Left forelimb (tissue), 1 donor: ENCODE data around the gene CYFIP2.
A peak's percentile ranks its signal among the peaks of the same experiment; 100 is the strongest.
"Not testable (repeated sequence)": the region's sequence is repeated elsewhere in the genome, so short reads cannot be mapped to it uniquely, and the experiment has no call there.

ENCODE experiments used
- DNase-seq: peaks from one replicate; pipeline ENCODE4 v3.0.0-alpha.2; 2018; ENCODE audit warnings: low spot score

The CYFIP2 gene

DNA sequence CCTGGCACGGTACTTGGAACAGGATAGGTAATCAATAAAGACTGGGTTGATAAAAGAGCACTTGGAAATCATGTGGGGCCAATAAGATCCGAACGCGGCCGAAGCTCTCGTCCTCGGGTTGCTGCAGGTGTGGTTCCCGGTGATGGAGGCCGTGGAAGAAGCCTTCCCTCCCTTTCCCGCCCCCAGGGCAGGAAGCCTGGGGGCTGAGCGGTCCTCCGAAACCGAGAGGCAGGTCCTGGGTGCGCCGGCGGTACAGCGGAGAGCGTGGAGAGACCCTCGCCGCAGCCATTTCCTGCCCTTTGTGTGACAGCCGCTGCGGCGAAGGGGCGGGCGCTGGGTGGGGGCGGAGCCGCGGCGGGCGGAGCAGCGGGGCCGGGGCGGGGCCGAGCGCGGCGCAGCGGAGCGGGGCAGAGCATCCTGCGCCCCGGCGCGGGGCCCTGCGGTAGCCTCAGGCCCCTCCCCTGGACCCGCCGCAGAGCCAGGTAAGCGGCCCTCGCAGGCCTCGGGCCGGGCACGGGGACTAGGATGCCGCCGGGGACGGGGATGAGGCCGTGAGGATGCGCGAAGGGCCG, at the start of gene CYFIP2:
CYFIP2 (plus strand) TSS at position 410 of the 572 bp plus-strand sequence. CDS start 19,239 bp downstream, outside the sequence.
- DNase-seq: peak; percentile 79

GRCh38 chr5:157216391-157217142, 49.4 kb upstream of the CYFIP2 start:
- DNase-seq: no peak

GRCh38 chr5:157217289-157218024, 48.5 kb upstream of the CYFIP2 start:
- DNase-seq: no peak

- DNase-seq: no peak
Measured at GRCh38 chr5:157219491-157220271, 46.2 kb upstream of the CYFIP2 start.

DNA sequence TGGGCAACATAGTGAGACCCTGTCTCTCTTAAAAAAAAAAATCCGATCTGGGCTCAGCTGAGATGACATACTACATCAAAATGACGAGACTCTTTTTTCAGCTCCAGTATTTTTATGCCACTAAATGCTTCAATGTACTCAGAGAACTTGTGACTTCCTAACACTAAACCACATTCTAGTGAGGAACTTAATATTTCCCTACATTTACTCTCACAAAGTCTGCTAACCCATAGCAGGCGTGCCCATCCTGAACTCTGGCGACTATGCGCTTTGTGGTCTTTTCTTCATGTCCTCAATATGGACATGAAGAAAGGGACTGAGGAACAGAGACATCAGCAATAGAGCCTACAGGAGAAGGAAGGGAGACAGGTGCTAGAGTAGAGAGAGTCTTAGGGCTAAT, 44.0 kb upstream of the CYFIP2 start:
- no peak for DNase-seq

GRCh38 chr5:157222506-157223230, 43.3 kb upstream of the CYFIP2 start:
- DNase-seq: no peak

- no peak for DNase-seq
Measured at GRCh38 chr5:157225469-157226422, 40.2 kb upstream of the CYFIP2 start.

DNA sequence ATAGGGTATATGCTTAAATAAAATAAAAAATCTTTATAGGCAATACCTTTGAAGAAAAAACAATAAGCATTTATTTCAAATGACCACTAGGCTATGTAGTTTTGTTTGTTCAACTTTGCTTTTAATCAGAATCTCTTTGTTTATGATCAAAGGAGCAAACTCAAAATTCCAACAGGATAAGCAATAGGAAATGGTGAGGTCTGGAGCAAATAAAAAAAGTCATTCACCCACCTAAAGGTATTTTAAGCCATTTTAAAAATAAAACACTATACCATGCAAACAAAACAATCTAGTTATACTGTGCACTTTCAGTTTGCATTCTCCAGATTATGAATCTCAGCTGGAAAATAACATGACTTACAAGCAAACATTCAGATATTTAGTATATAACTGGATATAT, 35.3 kb upstream of the CYFIP2 start:
- no peak for DNase-seq

GRCh38 chr5:157232706-157233105, 33.2 kb upstream of the CYFIP2 start:
- no peak for DNase-seq

GRCh38 chr5:157233515-157233914, 32.4 kb upstream of the CYFIP2 start:
- DNase-seq: no peak

- DNase-seq: no peak
Measured at GRCh38 chr5:157236423-157236822, 29.5 kb upstream of the CYFIP2 start.

DNA sequence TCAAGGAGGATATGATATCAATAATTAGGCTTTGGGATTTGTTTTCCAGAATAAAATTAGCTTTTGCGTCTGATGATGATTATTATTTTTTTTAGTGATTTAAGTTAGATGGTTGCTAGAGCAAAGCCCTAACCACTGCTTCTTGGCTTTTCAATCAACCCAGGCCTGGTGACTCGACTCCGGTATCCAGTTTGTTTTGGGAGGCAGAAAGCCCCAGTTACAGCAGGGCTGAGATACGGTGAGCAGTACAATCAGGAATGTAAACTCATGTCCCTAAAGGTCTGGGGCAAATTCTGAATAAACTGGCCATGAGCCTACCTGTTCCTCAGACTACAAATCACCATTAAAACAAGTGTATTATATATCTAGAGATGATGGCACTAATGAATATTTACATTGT, 24.4 kb upstream of the CYFIP2 start:
- DNase-seq: no peak

DNA sequence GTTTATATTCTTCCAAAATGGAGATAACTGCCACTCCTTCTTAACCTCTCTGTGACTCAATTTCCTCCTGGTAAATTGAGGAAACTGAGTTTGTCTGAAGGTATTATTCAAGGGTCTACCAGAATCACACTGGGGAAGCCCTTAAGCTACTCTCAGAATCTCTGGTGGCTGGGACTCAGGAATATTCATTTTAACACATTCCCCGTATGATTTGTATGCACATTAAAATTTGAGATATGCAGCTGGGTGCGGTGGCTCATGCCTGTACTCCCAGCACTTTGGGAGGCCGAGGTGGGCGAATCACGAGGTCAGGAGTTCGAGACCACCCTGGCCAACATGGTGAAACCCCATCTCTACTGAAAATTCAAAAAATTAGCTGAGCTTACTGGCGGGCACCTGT, 21.2 kb upstream of the CYFIP2 start:
- not testable (repeated sequence) for DNase-seq

GRCh38 chr5:157245476-157245875, 20.4 kb upstream of the CYFIP2 start:
- no peak for DNase-seq

DNA sequence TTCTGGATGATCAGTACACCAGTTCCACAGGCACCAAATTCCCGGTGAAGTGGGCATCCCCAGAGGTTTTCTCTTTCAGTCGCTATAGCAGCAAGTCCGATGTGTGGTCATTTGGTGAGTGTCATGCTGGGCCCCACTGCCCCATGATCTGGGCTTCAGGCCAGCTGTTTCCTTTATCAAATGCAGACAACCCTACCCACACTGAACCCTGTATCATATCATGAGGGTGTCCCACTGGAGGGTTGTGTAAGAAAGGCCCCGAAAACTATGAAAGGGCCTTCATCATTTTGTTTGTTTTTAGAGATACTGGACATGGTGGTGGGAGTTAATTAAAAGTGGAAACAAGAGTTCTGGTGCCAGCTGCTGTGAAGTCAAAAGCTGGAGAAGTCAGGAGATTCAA, 20.0 kb upstream of the CYFIP2 start:
- DNase-seq: no peak

DNA sequence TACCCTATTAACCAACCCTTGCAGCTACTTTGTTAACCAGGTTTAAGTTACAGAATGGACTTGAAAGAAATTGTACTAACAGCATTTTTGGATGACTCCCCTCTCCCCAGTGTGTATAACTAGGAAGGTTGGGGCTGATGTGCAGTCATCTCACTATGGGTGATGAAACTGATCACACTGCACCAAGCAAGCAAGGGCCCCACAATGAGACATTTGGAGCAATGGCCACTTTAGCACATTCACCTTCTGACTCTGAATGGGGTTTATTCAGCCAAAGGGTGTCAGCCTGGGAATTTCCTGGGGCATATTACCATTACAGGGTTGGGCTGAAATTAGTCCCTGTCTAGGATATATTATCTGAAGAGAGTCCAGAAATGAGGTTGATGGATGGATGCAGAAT, 18.7 kb upstream of the CYFIP2 start:
- no peak for DNase-seq

GRCh38 chr5:157248821-157249470, 17.0 kb upstream of the CYFIP2 start:
- no peak for DNase-seq

- DNase-seq: no peak
Measured at GRCh38 chr5:157252711-157253465, 13.0 kb upstream of the CYFIP2 start.

DNA sequence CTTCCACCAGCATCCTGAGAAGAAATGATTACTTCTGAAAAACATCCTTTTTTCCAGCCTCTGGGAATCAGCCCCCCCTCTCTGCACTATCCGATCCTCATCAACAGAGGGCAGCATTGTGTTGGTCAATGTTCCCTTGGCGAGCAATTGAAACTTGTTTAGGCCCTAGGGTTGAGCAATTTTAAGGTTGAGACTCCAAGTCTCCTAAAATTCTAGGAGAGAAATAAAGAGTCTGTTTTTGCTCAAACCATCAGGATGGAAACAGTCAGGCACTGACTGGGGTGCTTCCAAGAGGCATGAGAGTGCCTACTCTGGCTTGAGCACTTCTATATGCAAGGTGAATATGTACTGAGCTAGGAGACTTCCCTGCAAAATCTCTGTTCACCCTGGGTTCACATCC, 12.4 kb upstream of the CYFIP2 start:
- no peak for DNase-seq
